ENCODE measurements around the gene LAMA4. TPM values are rescaled to one million over a fixed set of nuclear protein-coding genes. Genes with fewer than 3 reads are reported as not detected.

Gene LAMA4
- total and polyA plus RNA-seq, 4 donors = 2.1 to 6.0 (median 3.5) TPM

- Histone ChIP-seq H3K36me3 (ENCODE audit: control insufficient read depth in 4 of 4, insufficient read depth in 3 of 4, low read depth in 1 of 4, low read length in 3 of 4) (peaks cover 0 to 2% (median 0%) of the 10 kb centered on the region in 4 donors), H3K27me3 (ENCODE audit: control insufficient read depth in 4 of 4, insufficient read depth in 4 of 4, low read length in 3 of 4) (no peaks in the 10 kb centered on the region), H3K27ac (ENCODE audit: low read depth in 1 of 2, low read length in 2 of 2) (no peak overlapping the region), H3K4me1 (ENCODE audit: control insufficient read depth in 4 of 4, insufficient read depth in 4 of 4, low read length in 3 of 4) (no peaks in the 10 kb centered on the region), H3K9ac (ENCODE audit: low read depth in 1 of 2, low read length in 2 of 2) (no peak overlapping the region), H3K4me3 (ENCODE audit: low read depth in 1 of 3, low read length in 3 of 3) (peak overlapping the region in 1 of 3 donors; percentile 4), H3K9me3 (ENCODE audit: control insufficient read depth in 4 of 4, low read length in 3 of 4) (no peaks in the 10 kb centered on the region)
- WGBS = 82% methylated on average over 12 of the region's 12 CpGs
- DNase-seq (ENCODE audit: low spot score) = no peak
- TF ChIP-seq FOXA2 (IDR thresholded peaks at IDR 0.05) (no peak), HNF4A (conservative IDR thresholded peaks at IDR 0.05) (no peak), GABPA (IDR thresholded peaks at IDR 0.05 in 1 of 2, conservative IDR thresholded peaks at IDR 0.05 in 1 of 2) (no peak), EGR1 (IDR thresholded peaks at IDR 0.05; ENCODE audit: low read depth in 2 of 2) (no peak), TAF1 (conservative IDR thresholded peaks at IDR 0.05) (no peak), ATF3 (IDR thresholded peaks at IDR 0.05) (no peak), CTCF (IDR thresholded peaks at IDR 0.05; ENCODE audit: low read depth, low read length, missing input control) (no peak), FOXA1 (IDR thresholded peaks at IDR 0.05) (no peak), SP1 (IDR thresholded peaks at IDR 0.05) (no peak), REST (IDR thresholded peaks at IDR 0.05) (no peak), ZBTB33 (IDR thresholded peaks at IDR 0.05) (no peak), RAD21 (IDR thresholded peaks at IDR 0.05) (no peak), JUND (IDR thresholded peaks at IDR 0.05) (no peak)
Measured at GRCh38 chr6:112144145-112144926, 110.0 kb downstream of the LAMA4 start.

DNA sequence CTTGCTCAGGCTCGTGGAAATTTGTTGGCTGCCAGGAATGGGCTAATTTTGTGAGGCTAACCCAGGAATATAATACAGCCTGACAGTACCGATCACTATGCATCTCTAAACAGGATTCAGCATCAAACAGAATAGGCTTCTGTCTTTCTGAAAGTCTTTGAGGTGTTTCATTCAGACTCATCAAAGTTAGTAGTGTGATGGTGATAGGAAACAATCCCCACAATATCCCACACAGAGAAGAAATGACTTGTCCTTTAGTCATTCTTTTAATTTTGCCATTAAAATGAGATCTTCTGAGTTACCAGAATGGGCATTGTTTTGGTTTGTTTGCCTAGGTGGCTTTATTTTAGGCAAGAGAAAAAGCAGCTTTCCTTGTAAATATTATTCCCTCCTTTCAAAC is 112.7 kb downstream of the LAMA4 start:
- Histone ChIP-seq H3K4me1 (ENCODE audit: control insufficient read depth in 4 of 4, insufficient read depth in 4 of 4, low read length in 3 of 4) (no peaks in the 10 kb centered on the region), H3K9me3 (ENCODE audit: control insufficient read depth in 4 of 4, low read length in 3 of 4) (no peaks in the 10 kb centered on the region), H3K4me3 (ENCODE audit: low read depth in 1 of 3, low read length in 3 of 3) (no peak overlapping the region), H3K27me3 (ENCODE audit: control insufficient read depth in 4 of 4, insufficient read depth in 4 of 4, low read length in 3 of 4) (no peaks in the 10 kb centered on the region), H3K9ac (ENCODE audit: low read depth in 1 of 2, low read length in 2 of 2) (no peak overlapping the region), H3K36me3 (ENCODE audit: control insufficient read depth in 4 of 4, insufficient read depth in 3 of 4, low read depth in 1 of 4, low read length in 3 of 4) (peaks cover 0 to 2% (median 0%) of the 10 kb centered on the region in 4 donors), H3K27ac (ENCODE audit: low read depth in 1 of 2, low read length in 2 of 2) (no peak overlapping the region)
- no peak for DNase-seq (ENCODE audit: low spot score)
- WGBS = 89% methylated on average over 2 of the region's 2 CpGs
- TF ChIP-seq MAX (IDR thresholded peaks at IDR 0.05) = no peak
- TF ChIP-seq TAF1 (conservative IDR thresholded peaks at IDR 0.05) = no peak
- TF ChIP-seq ATF3 (IDR thresholded peaks at IDR 0.05) = no peak
- no peak for TF ChIP-seq HNF4A (conservative IDR thresholded peaks at IDR 0.05)
- TF ChIP-seq GABPA (IDR thresholded peaks at IDR 0.05 in 1 of 2, conservative IDR thresholded peaks at IDR 0.05 in 1 of 2) = no peak
- no peak for TF ChIP-seq HNF4G (IDR thresholded peaks at IDR 0.05)
- TF ChIP-seq RXRA (IDR thresholded peaks at IDR 0.05) = no peak
- no peak for TF ChIP-seq RAD21 (IDR thresholded peaks at IDR 0.05)

All from liver (tissue), 9 donors.